Stimulated activated CD4-positive, alpha-beta T cell treated with anti-CD3 and anti-CD28 coated beads, Interleukin-12 subunit alpha, Interleukin-12 subunit beta, amount 100 ng/mL, for 4 hours (primary cell): ENCODE data around the gene RNF220.
"Not testable (repeated sequence)": the region's sequence is repeated elsewhere in the genome, so short reads cannot be mapped to it uniquely, and the experiment has no call there.

Experiments
- DNase-seq: peaks from one replicate; pipeline ENCODE4 v3.0.0-alpha.2; 2020

The RNF220 gene

DNA sequence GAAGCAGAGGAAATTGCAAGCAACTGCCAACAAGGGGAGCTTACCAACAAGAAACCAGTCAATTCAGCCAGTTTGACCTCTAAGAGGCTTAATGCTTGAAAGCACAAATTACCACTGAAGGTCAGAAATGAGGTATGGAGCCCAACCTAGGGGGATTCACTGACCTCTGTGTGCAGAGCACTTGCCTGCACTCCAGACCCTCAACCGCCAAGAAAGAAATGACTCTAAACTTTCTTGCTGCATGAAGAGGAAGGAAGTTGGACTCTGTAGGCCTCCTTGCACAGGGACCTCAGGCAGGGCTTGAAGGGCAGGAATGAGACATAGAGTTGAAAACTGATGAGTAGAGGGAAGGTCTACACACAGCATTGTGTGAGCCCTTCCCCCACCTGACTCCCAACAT is 279.5 kb downstream of the RNF220 start:
- DNase-seq, result no peak

DNA sequence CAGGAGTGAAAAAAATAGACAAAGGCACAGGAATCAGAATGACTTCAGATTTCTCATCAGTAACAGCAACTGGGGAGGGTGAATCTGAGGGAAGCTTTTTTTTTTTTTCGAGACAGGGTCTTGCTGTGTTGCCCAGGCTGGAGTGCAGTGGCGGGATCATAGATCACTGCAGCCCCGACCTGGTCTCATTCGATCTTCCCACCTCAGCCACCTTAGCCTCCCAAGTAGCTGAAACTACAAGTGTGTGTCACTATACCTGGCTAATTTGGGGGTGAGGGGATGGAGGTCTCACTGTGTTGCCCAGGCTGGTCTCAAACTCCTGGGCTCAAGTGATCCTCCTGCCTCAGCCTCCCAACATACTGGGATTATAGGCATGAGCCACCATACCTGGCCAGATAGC is 280.2 kb downstream of the RNF220 start:
- DNase-seq, result no peak

DNA sequence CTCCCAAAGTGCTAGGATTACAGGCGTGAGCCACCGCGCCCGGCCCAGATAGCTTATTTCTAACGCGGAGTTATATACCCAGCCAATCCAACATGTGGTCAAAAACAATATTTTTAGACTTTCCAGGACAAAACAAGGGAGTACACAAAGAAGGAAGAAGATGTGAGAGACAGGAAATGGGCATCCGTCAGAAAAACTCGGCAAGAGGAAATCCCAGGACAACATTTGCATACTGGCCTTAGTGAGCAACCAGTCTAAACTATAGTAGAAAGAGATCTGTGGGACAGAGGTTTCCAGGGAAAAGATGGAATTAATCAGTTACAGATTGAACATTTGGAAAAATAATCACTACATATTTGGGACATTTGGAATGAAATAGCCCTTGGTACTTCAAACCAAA is 280.8 kb downstream of the RNF220 start:
- no peak for DNase-seq

DNA sequence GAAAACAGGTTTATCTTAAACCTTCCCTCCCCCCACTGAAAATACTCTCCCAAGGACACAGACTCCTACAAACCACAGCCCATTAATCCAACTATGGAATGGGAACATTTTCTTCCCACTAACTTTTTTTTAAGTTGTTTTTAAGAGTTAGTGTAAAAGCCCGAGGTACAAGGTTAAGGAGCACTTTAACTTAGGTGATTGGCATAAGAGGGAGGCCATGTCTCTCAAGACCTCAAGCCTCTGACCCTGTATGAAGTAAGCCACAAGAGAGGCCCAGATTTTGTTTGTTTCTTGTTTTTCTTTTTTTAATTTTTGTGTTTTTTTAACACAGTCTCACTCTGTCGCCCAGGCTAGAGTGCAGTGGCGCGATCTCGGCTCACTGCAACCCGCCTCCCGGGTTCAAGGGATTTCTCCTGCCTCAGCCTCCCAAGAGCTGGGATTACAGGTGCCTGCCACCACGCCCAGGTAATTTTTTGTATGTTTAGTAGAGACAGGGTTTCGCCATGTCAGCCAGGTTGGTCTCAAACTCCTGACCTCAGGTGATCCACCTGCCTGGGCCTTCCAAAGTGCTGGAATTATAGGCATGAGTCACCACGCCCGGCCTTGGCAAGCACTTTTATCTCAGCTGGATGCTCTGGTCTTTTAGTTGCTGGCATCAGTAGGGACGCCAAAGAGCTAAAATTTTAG is 283.8 kb downstream of the RNF220 start:
- DNase-seq, result no peak

DNA sequence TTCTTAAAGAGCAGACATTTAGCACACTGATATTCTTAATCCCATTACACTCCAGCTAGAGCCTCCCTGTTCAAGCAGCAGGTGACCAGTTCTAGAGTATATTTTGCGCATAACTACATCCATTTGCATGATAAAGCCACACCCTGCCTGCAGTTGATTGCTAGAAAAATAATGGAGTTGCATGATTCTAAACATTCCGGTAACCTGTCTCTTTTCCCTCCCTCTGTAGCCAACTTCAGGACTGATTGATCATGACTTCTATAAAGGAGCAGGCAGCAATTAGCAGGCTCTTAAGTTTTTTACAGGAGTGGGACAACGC is 284.4 kb downstream of the RNF220 start:
- DNase-seq, result no peak

DNA sequence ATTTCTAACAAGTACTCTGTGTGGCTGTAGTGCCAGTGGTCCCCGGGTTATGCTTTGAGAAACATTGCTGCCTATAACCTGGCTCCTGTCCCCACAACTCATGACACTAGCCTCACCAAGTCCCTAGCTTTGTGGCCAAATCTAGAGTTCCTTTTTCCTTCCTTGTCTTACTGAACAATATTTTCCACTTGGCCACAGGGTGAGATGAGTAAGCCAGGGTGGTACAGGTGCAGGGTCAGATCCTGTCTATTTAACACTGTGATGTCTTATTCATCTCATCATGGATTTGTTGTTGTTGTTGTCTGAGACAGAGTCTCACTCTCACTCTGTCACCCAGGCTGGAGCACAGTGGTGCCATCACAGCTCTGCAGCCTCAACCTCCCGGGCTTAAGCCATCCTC is 288.1 kb downstream of the RNF220 start:
- no peak for DNase-seq

DNA sequence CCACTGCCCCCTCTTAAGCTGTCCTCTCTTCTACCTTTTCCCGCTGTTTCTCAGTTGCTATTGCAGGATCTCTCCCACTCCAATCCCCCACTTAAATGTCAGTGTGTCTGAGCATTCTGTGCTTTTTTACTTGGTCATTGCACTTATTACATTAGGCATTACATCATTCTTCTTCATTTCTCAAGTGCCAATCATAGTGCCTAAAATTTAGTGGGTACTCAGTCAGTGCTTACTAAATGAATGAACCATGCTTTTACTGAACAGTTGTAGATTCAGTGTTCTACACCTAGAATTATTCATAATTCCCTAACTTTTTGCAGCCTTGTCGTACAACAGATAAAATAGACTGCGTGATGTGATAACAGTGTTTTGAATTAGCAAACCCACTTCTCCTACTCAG is 288.8 kb downstream of the RNF220 start:
- no peak for DNase-seq

DNA sequence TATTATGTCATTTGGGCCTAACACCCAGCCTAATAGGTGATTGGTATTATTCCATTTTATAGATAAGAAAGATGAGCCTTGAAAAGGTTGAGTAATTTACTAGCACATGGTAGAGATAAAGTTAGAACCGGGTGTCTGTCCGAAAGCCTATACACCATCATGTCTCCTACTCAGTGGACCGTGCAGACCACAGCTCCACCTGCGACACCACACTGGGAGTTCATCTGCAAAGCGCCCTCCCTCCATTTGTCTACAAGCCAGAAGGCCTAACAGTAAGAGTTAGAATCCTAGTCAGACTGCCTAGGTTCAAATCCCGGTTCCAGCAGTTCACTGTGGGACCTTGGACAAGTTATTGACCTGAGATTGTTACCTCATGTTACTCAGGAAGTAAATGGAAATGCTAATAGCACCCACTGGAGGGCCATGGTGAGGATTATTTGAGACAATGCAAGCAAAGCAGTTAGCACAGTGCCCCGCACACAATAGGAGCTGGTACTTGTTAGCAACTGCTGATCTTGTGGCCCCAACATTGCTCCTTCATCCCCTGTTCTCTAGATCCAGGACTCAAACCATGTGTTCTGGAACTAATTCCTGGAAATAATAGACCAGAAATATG is 289.9 kb downstream of the RNF220 start:
- no peak for DNase-seq

DNA sequence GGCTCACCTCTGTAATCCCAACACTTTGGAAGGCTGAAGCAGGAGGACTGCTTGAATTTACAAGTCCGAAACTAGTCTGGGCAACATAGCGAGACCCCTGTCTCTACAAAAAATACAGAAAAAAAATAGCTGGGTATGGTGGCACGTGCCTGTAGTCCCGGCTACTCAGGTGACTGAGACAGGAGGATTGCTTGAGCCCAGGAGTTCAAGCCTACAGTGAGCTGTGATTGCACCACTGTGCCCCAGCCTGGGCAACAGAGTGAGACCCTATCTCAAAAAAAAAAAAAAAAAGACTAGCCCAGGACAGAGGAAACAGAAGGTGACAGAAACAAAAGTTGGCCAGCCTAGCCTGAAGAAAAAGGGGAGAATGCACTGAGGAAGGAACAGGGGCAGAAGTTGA is 290.6 kb downstream of the RNF220 start:
- no peak for DNase-seq

DNA sequence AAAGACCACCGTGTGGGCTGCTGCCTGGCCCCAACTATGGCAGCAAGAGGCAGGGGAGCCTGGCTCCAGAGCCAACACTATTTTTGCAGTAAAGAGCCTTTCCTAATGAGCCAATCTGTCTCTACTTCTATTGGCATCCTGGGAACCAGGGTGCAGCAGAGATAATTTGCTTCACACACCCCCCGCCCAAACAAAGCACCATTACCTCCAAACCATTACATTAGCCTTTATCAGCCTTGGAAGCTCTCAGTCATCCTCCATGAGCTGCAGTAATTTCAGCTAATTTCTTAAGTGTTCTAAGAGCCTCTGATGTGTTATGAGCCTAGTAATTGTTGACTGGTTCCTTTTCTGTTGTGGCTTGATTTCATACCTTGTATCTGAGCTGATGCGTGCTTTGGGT is 291.0 kb downstream of the RNF220 start:
- DNase-seq, result no peak

DNA sequence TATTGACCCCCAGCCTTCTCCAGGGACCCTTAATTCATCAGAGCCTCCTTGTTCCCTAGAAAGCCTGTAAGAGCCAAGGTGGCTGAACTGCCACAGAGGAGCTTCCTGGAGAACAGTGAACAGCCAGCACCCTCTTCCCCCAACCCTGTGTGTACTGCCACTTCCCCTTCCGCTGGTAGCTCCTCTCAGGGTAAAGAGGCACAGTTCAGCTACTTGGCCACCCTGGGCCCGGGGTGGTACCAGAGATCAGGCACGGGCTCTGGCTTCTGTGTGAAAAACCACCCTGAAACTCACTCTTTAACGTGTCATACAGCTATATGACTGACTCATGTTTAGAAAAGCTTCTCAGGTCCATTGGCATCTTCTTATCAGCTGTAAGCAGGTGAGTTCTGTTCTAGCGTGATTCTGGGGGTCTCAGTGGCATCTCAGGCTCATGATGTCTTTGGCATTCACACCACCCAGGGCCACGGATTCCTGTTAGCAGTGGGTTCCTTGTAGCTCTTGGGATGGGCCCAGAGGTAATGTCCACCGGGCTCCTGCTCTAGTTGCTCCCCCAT is 291.8 kb downstream of the RNF220 start:
- DNase-seq, result no peak

DNA sequence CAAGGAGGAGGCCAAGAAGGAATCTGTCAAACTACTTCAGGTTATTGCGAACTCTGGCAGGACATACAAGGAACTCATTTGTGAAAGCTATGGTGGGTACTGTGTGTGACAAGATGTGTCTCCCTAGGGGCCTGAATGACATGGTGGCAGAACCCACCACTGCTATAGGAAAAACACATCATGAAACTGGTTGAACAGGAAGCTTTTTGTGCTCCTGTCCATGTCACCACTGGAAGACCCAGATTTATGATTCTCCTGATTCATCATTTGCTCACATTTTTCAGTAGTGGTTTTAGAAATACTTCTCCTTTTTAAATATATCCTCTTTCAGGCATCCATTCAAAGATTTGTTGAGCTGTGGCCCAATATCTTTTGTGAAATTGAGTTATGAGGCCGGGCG is 293.1 kb downstream of the RNF220 start:
- DNase-seq, result no peak

DNA sequence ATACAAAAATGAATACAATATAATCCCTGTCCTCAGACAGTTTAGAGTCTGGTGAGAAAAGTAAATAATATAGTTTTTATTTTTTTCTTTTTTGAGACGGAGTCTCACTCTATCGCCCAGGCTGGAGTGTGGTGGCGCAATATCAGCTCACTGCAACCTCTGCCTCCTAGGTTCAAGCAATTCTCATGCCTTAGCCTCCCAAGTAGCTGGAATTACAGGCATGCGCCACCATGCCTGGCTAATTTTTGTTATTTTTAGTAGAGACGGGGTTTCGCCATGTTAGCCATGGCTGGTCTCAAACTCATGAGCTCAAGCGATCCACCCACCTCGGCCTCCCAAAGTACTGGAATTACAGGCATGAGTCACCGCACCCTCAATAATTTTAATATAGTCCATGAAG is 294.3 kb downstream of the RNF220 start:
- not testable (repeated sequence) for DNase-seq

DNA sequence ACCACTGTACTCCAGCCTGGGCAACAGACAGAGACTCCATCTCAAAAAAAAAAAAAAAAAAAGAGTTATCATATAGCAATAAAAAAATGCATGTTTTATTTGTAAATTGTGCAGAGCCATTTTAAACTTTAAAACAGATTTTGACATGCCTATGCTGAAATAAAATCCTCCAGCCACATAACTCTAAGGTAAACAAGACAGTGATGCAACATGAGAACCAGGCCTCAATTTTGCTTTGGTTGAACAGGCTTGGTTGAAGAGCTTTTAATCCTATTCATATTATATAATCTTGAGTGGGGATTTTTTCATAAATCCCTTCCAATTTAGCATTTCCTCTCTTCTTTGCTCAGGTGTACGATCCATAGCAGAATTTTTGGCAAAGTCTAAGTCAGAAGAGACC is 295.5 kb downstream of the RNF220 start:
- no peak for DNase-seq

DNA sequence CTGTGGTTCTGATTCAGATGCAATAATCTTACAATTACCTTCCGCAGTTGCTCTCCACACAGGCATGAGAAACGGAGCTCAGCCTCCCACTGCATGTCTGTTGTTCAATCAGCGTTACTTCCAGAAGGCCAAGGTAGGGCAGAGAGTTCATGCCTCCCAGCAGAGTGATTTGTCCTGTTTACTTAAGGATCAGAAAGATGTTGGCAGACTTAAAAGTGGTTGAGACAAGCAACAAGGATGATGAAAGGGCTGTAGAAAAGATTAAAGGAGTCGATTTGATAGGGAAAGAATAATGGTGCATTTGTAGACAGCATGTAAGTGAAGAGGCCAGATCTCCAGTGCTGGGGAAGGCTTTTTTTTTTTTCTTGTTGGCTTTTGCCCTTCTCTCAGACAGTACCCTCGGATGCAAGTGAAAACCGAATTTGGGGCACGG is 296.1 kb downstream of the RNF220 start:
- no peak for DNase-seq
